ENCODE measurements around the gene FER.

- TF ChIP-seq GTF2F1 (IDR thresholded peaks at IDR 0.05; ENCODE audit: borderline replicate concordance, low read depth, low read length) (no peak), ATF2 (IDR thresholded peaks at IDR 0.05; ENCODE audit: low read length) (no peak), MAFK (IDR thresholded peaks at IDR 0.05; ENCODE audit: low read depth, low read length) (no peak), POLR2A (IDR thresholded peaks at IDR 0.05; ENCODE audit: control extremely low read depth in 1 of 2, low read depth in 2 of 2, low read length in 2 of 2) (no peak), CTCF (IDR thresholded peaks at IDR 0.05; ENCODE audit: control extremely low read depth in 1 of 3, insufficient read depth in 1 of 3, low read depth in 1 of 3, low read length in 3 of 3) (no peak), FOSL1 (IDR thresholded peaks at IDR 0.05; ENCODE audit: insufficient read depth, low read depth, low read length) (no peak), EZH2 (IDR thresholded peaks at IDR 0.05; ENCODE audit: low read depth, low read length, severe bottlenecking) (no peak), TAF1 (IDR thresholded peaks at IDR 0.05; ENCODE audit: low read depth, low read length) (no peak), BCL11A (IDR thresholded peaks at IDR 0.05; ENCODE audit: low read depth in 2 of 2, low read length in 2 of 2) (no peak), RNF2 (IDR thresholded peaks at IDR 0.05; ENCODE audit: borderline replicate concordance, low read depth, low read length, missing control alignments, poor library complexity, severe bottlenecking) (no peak), POLR2AphosphoS5 (IDR thresholded peaks at IDR 0.05; ENCODE audit: low read depth, low read length) (no peak), MAX (IDR thresholded peaks at IDR 0.05) (no peak), RAD21 (IDR thresholded peaks at IDR 0.05 in 1 of 2, conservative IDR thresholded peaks at IDR 0.05 in 1 of 2; ENCODE audit: low read depth in 2 of 2, low read length in 2 of 2) (no peak), ZNF274 (IDR thresholded peaks at IDR 0.05; ENCODE audit: borderline replicate concordance, extremely low read depth, low read length) (no peak)
Observed at GRCh38 chr5:109239456-109239855, 491.8 kb downstream of the FER start.
